Liver (tissue), 9 donors: ENCODE results near the gene KCNRG. TPM values are rescaled to one million over a fixed set of nuclear protein-coding genes. Genes with fewer than 3 reads are reported as not detected.

Experiments used
- DNase-seq: peaks from one replicate; pipeline ENCODE4 v3.0.0-alpha.2; 2017; ENCODE audit warnings: low spot score
- H3K27ac ChIP-seq, 2 donors: one replicate each; pipeline ENCODE4 v1.7.0; 2013; ENCODE audit warnings: inconsistent platforms in 2 of 2, low read length in 2 of 2, control low read depth in 1 of 2, low read depth in 1 of 2, mild to moderate bottlenecking in 1 of 2
- H3K27me3 ChIP-seq, 4 donors: one replicate each; pipeline versions ENCODE4 v1.6.1 to v1.7.0; 2013; ENCODE audit warnings: low read length in 3 of 4, inconsistent platforms in 1 of 4, mild to moderate bottlenecking in 1 of 4, moderate library complexity in 1 of 4; ENCODE audit not compliant: control insufficient read depth in 4 of 4, insufficient read depth in 4 of 4
- H3K36me3 ChIP-seq, 4 donors: one replicate each; pipeline versions ENCODE4 v1.6.1 to v1.7.0; 2013; ENCODE audit warnings: low read length in 3 of 4, mild to moderate bottlenecking in 3 of 4, low read depth in 1 of 4, moderate library complexity in 1 of 4; ENCODE audit not compliant: control insufficient read depth in 4 of 4, insufficient read depth in 3 of 4
- H3K4me1 ChIP-seq, 4 donors: one replicate each; pipeline versions ENCODE4 v1.6.1 to v1.7.0; 2013; ENCODE audit warnings: low read length in 3 of 4, mild to moderate bottlenecking in 3 of 4, moderate library complexity in 1 of 4; ENCODE audit not compliant: control insufficient read depth in 4 of 4, insufficient read depth in 4 of 4
- H3K4me3 ChIP-seq, 3 donors: one replicate each; pipeline versions ENCODE4 v1.6.1 to v1.7.0; 2013; ENCODE audit warnings: low read length in 3 of 3, control low read depth in 1 of 3, low read depth in 1 of 3, mild to moderate bottlenecking in 1 of 3
- H3K9ac ChIP-seq, 2 donors: one replicate each; pipeline ENCODE4 v1.7.0; 2013; ENCODE audit warnings: low read length in 2 of 2, mild to moderate bottlenecking in 2 of 2, moderate library complexity in 2 of 2, control low read depth in 1 of 2, low read depth in 1 of 2
- H3K9me3 ChIP-seq, 4 donors: one replicate each; pipeline versions ENCODE4 v1.6.1 to v1.7.0; 2013; ENCODE audit warnings: low read length in 3 of 4; ENCODE audit not compliant: control insufficient read depth in 4 of 4
- EGR1 ChIP-seq, 2 donors: IDR thresholded peaks; 2 replicates each; pipeline ENCODE4 v1.6.1; 2016 to 2018; ENCODE audit warnings: antibody characterized with exemption in 2 of 2, low read depth in 2 of 2
- FOXA1 ChIP-seq: IDR thresholded peaks from 2 replicates; pipeline ENCODE4 v1.6.1; 2016; ENCODE audit warnings: antibody characterized with exemption
- FOXA2 ChIP-seq: IDR thresholded peaks from 2 replicates; pipeline ENCODE4 v1.6.1; 2016; ENCODE audit warnings: antibody characterized with exemption
- GABPA ChIP-seq, 2 donors: IDR thresholded peaks in 1 of 2; conservative IDR thresholded peaks in 1 of 2; 2 replicates each; pipeline ENCODE4 v1.6.1; 2016; ENCODE audit warnings: antibody characterized with exemption in 2 of 2, mild to moderate bottlenecking in 1 of 2, moderate library complexity in 1 of 2
- HNF4A ChIP-seq, 2 donors: conservative IDR thresholded peaks; 2 replicates each; pipeline ENCODE4 v1.6.1; 2016; ENCODE audit warnings: antibody characterized with exemption in 2 of 2, mild to moderate bottlenecking in 2 of 2
- HNF4G ChIP-seq: IDR thresholded peaks from 2 replicates; pipeline ENCODE4 v1.6.1; 2016; ENCODE audit warnings: antibody characterized with exemption
- JUND ChIP-seq, 2 donors: IDR thresholded peaks; 2 replicates each; pipeline ENCODE4 v1.6.1; 2016; ENCODE audit warnings: antibody characterized with exemption in 2 of 2
- NR2F2 ChIP-seq: IDR thresholded peaks from 2 replicates; pipeline ENCODE4 v1.6.1; 2016; ENCODE audit warnings: antibody characterized with exemption
- RAD21 ChIP-seq, 2 donors: IDR thresholded peaks; 2 replicates each; pipeline ENCODE4 v1.6.1; 2016; ENCODE audit warnings: antibody characterized with exemption in 2 of 2, mild to moderate bottlenecking in 2 of 2
- RXRA ChIP-seq, 2 donors: IDR thresholded peaks; 2 replicates each; pipeline ENCODE4 v1.6.1; 2017 to 2018; ENCODE audit warnings: antibody characterized with exemption in 2 of 2, mild to moderate bottlenecking in 1 of 2
- SP1 ChIP-seq: IDR thresholded peaks from 2 replicates; pipeline ENCODE4 v1.6.1; 2018; ENCODE audit warnings: antibody characterized with exemption, mild to moderate bottlenecking
- TAF1 ChIP-seq: conservative IDR thresholded peaks from 2 replicates; pipeline ENCODE4 v1.6.1; 2016; ENCODE audit warnings: antibody characterized with exemption, mild to moderate bottlenecking
- WGBS: extraction: QIAGEN DNeasy Blood & Tissue Kit; methylation state at CpG from one replicate; pipeline ENCODE4 v1.1.7; 2013; 5-methylcytosine and 5-hydroxymethylcytosine counted together
- polyA plus RNA-seq, 2 donors: library from polyadenylated mRNA; stranded (reverse) in 1 of 2; unstranded in 1 of 2; fragments of 200-250 nt in 1 of 2; fragments of >200 nt in 1 of 2; fragmentation: Nextera tagmentation in 1 of 2; extraction: Ambion mirVana in 1 of 2; gene quantifications; one replicate each; pipeline versions ENCODE4 v1.2.1 to v1.2.3, GENCODE V29; 2013 to 2015
- total RNA-seq, 2 donors: library from RNA; depleted of rRNA; stranded (reverse); fragments of >200 nt; gene quantifications; one replicate each; pipeline ENCODE4 v1.2.3, GENCODE V29; 2014
- TF ChIP-seq, protein P1 (sequence below): fragments of 150-350 bp; IDR thresholded peaks from 2 replicates; pipeline ENCODE4 v1.5.1; 2017; ENCODE audit warnings: improper control_type of control experiment, low read depth, low read length; ENCODE audit not compliant: missing input control
- TF ChIP-seq, protein P2 (sequence below): IDR thresholded peaks from 2 replicates; pipeline ENCODE4 v1.6.1; 2016; ENCODE audit warnings: antibody characterized with exemption
- TF ChIP-seq, protein P3 (sequence below): IDR thresholded peaks from 2 replicates; pipeline ENCODE4 v1.6.1; 2016; ENCODE audit warnings: antibody characterized with exemption
- TF ChIP-seq, protein P4 (sequence below): IDR thresholded peaks from 2 replicates; pipeline ENCODE4 v1.6.1; 2016; ENCODE audit warnings: antibody characterized with exemption
- TF ChIP-seq, protein P5 (sequence below): IDR thresholded peaks from 2 replicates; pipeline ENCODE4 v1.6.1; 2016; ENCODE audit warnings: antibody characterized with exemption, mild to moderate bottlenecking
- donor health status: healthy.
- donor health status: healthy.
- donor health status: healthy.
- donor health status: healthy.
- donor health status: healthy.

Gene KCNRG
- total and polyA plus RNA-seq, 4 donors, result 0.18 to 2.1 (median 1.2) TPM

DNA sequence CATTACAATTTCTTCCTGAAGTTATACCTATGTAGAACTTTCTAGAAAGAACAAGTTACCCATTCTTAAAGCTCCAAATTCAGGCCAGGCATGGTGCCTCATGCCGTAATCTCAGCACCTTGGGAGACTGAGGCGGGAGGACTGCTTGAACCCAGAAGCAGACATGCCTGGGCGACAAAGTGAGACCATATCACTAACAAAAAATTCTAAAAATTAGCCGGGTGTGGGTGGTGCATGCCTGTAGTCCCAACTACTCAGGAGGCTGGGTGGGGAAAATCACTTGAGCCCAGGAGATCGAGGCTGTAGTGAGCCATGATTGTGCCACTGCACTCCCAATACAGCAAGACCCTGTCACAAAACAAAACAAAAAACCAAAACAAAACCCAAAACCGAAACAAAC lies 23.0 kb downstream of the KCNRG start:
- H3K27me3 ChIP-seq, result no peaks in the 10 kb centered on the region
- H3K9ac ChIP-seq, result no peak overlapping the region
- H3K4me3 ChIP-seq, result no peak overlapping the region
- no peak for DNase-seq
- peaks cover 0 to 2% (median 0%) of the 10 kb centered on the region in 4 donors for H3K36me3 ChIP-seq
- H3K9me3 ChIP-seq, result no peaks in the 10 kb centered on the region
- no peak overlapping the region for H3K27ac ChIP-seq
- WGBS, result 98% methylated on average over 6 of the region's 6 CpGs
- TF ChIP-seq RXRA (IDR thresholded peaks at IDR 0.05) (no peak), RAD21 (IDR thresholded peaks at IDR 0.05) (no peak), HNF4G (no peak), NR2F2 (no peak), FOXA2 (no peak)
- TF ChIP-seq, protein P1, sequence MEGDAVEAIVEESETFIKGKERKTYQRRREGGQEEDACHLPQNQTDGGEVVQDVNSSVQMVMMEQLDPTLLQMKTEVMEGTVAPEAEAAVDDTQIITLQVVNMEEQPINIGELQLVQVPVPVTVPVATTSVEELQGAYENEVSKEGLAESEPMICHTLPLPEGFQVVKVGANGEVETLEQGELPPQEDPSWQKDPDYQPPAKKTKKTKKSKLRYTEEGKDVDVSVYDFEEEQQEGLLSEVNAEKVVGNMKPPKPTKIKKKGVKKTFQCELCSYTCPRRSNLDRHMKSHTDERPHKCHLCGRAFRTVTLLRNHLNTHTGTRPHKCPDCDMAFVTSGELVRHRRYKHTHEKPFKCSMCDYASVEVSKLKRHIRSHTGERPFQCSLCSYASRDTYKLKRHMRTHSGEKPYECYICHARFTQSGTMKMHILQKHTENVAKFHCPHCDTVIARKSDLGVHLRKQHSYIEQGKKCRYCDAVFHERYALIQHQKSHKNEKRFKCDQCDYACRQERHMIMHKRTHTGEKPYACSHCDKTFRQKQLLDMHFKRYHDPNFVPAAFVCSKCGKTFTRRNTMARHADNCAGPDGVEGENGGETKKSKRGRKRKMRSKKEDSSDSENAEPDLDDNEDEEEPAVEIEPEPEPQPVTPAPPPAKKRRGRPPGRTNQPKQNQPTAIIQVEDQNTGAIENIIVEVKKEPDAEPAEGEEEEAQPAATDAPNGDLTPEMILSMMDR, result no peak
- H3K4me1 ChIP-seq, result peaks cover 0 to 2% (median 0%) of the 10 kb centered on the region in 4 donors

DNA sequence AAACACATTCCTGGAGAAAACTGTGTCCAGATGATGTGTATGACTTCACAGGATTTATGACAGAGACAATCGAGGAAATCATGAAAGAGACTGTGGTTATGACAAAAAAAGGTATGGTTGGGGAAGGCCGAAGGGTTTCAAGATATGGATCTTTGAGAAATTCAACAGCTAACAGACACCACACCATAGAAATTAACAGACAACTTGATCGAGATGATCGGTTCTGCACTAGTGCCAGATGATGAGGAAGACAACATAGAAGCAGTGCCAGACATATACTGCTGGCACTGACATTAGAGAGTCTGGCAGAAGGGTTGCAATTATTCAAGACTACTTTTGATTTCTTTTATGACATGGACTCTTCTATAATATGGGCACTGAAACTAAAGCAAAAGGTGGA lies 37.2 kb downstream of the KCNRG start:
- peaks cover 0 to 5% (median 0%) of the 10 kb centered on the region in 4 donors for H3K36me3 ChIP-seq
- no peaks in the 10 kb centered on the region for H3K9me3 ChIP-seq
- TF ChIP-seq, protein P2, sequence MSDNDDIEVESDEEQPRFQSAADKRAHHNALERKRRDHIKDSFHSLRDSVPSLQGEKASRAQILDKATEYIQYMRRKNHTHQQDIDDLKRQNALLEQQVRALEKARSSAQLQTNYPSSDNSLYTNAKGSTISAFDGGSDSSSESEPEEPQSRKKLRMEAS, result no peak
- TF ChIP-seq, protein P1, result no peak
- no peak for TF ChIP-seq RXRA (IDR thresholded peaks at IDR 0.05)
- no peak for TF ChIP-seq TAF1
- TF ChIP-seq RAD21 (IDR thresholded peaks at IDR 0.05), result no peak
- no peak for TF ChIP-seq JUND (IDR thresholded peaks at IDR 0.05)
- no peak for TF ChIP-seq EGR1 (IDR thresholded peaks at IDR 0.05; ENCODE audit: low read depth in 2 of 2)
- no peak for TF ChIP-seq NR2F2
- TF ChIP-seq HNF4G, result no peak
- TF ChIP-seq, protein P3, sequence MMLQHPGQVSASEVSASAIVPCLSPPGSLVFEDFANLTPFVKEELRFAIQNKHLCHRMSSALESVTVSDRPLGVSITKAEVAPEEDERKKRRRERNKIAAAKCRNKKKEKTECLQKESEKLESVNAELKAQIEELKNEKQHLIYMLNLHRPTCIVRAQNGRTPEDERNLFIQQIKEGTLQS, result no peak
- no peak for TF ChIP-seq GABPA (IDR thresholded peaks at IDR 0.05 in 1 of 2, conservative IDR thresholded peaks at IDR 0.05 in 1 of 2)
- no peak for TF ChIP-seq FOXA2
- no peak for TF ChIP-seq SP1
- TF ChIP-seq, protein P4, sequence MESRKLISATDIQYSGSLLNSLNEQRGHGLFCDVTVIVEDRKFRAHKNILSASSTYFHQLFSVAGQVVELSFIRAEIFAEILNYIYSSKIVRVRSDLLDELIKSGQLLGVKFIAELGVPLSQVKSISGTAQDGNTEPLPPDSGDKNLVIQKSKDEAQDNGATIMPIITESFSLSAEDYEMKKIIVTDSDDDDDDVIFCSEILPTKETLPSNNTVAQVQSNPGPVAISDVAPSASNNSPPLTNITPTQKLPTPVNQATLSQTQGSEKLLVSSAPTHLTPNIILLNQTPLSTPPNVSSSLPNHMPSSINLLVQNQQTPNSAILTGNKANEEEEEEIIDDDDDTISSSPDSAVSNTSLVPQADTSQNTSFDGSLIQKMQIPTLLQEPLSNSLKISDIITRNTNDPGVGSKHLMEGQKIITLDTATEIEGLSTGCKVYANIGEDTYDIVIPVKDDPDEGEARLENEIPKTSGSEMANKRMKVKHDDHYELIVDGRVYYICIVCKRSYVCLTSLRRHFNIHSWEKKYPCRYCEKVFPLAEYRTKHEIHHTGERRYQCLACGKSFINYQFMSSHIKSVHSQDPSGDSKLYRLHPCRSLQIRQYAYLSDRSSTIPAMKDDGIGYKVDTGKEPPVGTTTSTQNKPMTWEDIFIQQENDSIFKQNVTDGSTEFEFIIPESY, result no peak
- TF ChIP-seq, protein P5, sequence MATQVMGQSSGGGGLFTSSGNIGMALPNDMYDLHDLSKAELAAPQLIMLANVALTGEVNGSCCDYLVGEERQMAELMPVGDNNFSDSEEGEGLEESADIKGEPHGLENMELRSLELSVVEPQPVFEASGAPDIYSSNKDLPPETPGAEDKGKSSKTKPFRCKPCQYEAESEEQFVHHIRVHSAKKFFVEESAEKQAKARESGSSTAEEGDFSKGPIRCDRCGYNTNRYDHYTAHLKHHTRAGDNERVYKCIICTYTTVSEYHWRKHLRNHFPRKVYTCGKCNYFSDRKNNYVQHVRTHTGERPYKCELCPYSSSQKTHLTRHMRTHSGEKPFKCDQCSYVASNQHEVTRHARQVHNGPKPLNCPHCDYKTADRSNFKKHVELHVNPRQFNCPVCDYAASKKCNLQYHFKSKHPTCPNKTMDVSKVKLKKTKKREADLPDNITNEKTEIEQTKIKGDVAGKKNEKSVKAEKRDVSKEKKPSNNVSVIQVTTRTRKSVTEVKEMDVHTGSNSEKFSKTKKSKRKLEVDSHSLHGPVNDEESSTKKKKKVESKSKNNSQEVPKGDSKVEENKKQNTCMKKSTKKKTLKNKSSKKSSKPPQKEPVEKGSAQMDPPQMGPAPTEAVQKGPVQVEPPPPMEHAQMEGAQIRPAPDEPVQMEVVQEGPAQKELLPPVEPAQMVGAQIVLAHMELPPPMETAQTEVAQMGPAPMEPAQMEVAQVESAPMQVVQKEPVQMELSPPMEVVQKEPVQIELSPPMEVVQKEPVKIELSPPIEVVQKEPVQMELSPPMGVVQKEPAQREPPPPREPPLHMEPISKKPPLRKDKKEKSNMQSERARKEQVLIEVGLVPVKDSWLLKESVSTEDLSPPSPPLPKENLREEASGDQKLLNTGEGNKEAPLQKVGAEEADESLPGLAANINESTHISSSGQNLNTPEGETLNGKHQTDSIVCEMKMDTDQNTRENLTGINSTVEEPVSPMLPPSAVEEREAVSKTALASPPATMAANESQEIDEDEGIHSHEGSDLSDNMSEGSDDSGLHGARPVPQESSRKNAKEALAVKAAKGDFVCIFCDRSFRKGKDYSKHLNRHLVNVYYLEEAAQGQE, result no peak
- no peak for TF ChIP-seq HNF4A (conservative IDR thresholded peaks at IDR 0.05)
- no peak for TF ChIP-seq FOXA1
- DNase-seq, result no peak
- H3K27me3 ChIP-seq, result no peaks in the 10 kb centered on the region
- 93% methylated on average over 4 of the region's 4 CpGs for WGBS
- no peak overlapping the region for H3K9ac ChIP-seq
- no peak overlapping the region for H3K27ac ChIP-seq
- no peaks in the 10 kb centered on the region for H3K4me1 ChIP-seq
- no peak overlapping the region for H3K4me3 ChIP-seq
